ENCODE results near the gene DUSP28. TPM values are rescaled to one million over a fixed set of nuclear protein-coding genes. Genes with fewer than 3 reads are reported as not detected.
A peak's percentile ranks its signal among the peaks of the same experiment; 100 is the strongest.

Gene DUSP28
- total and polyA plus RNA-seq, 2 of the 13 experiments (the other 11 are each of a cell fraction or from before 2014, with no cell fraction given): 5.2 to 8.6 TPM

DNA sequence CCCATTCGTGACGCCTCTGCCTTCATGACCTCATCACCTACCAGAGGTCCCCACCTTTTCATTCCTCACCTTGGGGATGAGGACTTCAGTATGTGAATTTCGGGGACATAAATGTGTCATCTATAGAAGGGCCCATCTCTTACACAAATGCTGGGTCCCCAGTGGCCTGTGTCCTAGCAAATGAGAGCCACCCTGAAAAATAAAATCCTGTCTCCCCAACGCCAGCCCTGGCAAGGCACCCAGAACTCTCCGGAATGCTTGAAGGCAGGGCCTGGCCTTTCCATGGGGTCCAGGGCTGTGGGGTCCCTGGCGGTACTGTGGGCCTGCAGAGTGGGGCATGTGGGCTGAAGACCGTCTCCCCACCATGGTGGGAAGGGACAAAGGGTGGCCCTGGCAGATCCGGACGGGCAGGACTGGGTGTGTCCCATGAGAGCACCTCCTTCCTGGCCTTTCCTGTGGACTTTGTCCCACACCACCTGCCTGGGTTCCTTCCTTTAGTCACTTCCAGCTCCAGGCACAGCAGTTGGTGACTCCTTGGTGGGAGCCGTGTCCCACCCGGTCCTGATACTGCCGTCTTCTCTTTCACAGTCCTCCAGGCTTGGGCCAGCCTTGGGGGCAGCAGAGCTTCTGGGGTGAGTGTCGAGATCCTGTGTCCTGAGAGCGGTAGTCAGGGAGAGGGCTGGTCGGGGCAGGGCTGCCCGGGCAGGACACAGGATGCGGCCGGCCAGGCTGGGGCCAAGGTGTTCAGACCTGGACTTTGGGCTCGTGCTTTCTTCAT, 45.0 kb downstream of the DUSP28 start (continued):
- no peak for TF ChIP-seq ZNF326 (CRISPR knock-in tag; IDR thresholded peaks at IDR 0.05; ENCODE audit: borderline replicate concordance)
- TF ChIP-seq SAP130 (CRISPR knock-in tag; IDR thresholded peaks at IDR 0.05; ENCODE audit: low read depth): peak; percentile 91
- TF ChIP-seq BHLHE40 (IDR thresholded peaks at IDR 0.05; ENCODE audit: low read length): no peak
- TF ChIP-seq SMARCE1 (IDR thresholded peaks at IDR 0.05; ENCODE audit: borderline replicate concordance): no peak
- TF ChIP-seq, protein P1, sequence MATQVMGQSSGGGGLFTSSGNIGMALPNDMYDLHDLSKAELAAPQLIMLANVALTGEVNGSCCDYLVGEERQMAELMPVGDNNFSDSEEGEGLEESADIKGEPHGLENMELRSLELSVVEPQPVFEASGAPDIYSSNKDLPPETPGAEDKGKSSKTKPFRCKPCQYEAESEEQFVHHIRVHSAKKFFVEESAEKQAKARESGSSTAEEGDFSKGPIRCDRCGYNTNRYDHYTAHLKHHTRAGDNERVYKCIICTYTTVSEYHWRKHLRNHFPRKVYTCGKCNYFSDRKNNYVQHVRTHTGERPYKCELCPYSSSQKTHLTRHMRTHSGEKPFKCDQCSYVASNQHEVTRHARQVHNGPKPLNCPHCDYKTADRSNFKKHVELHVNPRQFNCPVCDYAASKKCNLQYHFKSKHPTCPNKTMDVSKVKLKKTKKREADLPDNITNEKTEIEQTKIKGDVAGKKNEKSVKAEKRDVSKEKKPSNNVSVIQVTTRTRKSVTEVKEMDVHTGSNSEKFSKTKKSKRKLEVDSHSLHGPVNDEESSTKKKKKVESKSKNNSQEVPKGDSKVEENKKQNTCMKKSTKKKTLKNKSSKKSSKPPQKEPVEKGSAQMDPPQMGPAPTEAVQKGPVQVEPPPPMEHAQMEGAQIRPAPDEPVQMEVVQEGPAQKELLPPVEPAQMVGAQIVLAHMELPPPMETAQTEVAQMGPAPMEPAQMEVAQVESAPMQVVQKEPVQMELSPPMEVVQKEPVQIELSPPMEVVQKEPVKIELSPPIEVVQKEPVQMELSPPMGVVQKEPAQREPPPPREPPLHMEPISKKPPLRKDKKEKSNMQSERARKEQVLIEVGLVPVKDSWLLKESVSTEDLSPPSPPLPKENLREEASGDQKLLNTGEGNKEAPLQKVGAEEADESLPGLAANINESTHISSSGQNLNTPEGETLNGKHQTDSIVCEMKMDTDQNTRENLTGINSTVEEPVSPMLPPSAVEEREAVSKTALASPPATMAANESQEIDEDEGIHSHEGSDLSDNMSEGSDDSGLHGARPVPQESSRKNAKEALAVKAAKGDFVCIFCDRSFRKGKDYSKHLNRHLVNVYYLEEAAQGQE (IDR thresholded peaks at IDR 0.05; ENCODE audit: borderline replicate concordance in 1 of 2, low read depth in 1 of 2, low read length in 2 of 2): no peak; a peak in 1 of 4 replicates
- no peak for TF ChIP-seq SIX4 (CRISPR knock-in tag; IDR thresholded peaks at IDR 0.05)
- peak; percentile 26; the same call in 1 of the 2 replicates for TF ChIP-seq ZNF660 (CRISPR knock-in tag; IDR thresholded peaks at IDR 0.05; ENCODE audit: borderline replicate concordance, low read depth)
- TF ChIP-seq RBM22 (optimal IDR thresholded peaks at IDR 0.05; ENCODE audit: low read length): no peak
- 0 out of 2 replicates have a peak, but pooled peaks have one; percentile 53 for TF ChIP-seq ZFP82 (CRISPR knock-in tag; IDR thresholded peaks at IDR 0.05; ENCODE audit: borderline replicate concordance)
- TF ChIP-seq, protein P2, sequence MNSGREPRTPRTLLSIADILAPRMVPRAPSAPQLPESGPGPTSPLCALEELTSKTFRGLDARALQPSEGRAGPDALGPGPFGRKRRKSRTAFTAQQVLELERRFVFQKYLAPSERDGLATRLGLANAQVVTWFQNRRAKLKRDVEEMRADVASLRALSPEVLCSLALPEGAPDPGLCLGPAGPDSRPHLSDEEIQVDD (CRISPR knock-in tag; IDR thresholded peaks at IDR 0.05; ENCODE audit: borderline replicate concordance): 0 out of 2 replicates have a peak, but pooled peaks have one; percentile 31
- TF ChIP-seq, protein P3, sequence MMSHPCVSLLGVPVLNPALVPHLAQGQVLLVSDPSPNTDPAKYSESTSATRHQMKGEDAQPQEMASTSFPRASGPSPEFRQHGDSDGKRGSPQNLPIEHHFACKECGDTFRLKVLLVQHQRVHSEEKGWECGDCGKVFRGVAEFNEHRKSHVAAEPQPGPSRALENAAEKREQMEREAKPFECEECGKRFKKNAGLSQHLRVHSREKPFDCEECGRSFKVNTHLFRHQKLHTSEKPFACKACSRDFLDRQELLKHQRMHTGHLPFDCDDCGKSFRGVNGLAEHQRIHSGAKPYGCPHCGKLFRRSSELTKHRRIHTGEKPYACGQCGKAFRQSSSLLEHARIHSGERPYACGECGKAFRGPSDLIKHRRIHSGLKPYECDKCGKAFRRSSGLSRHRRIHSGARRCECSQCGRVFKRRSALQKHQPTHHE (CRISPR knock-in tag; IDR thresholded peaks at IDR 0.05; ENCODE audit: borderline replicate concordance): peak; percentile 40; the same call in 1 of the 2 replicates
- 0 out of 2 replicates have a peak, but pooled peaks have one; percentile 44 for TF ChIP-seq DR1 (CRISPR knock-in tag; IDR thresholded peaks at IDR 0.05)
- TF ChIP-seq BRD4 (CRISPR knock-in tag; IDR thresholded peaks at IDR 0.05): peak; percentile 70; the same call in 1 of the 2 replicates
- TF ChIP-seq ZNF674 (CRISPR knock-in tag; IDR thresholded peaks at IDR 0.05; ENCODE audit: low read depth): no peak
- TF ChIP-seq ZSCAN9 (CRISPR knock-in tag; IDR thresholded peaks at IDR 0.05; ENCODE audit: borderline replicate concordance): peak; percentile 52; the same call in 1 of the 2 replicates
- peak; percentile 19; the same call in 1 of the 2 replicates for TF ChIP-seq ZNF629 (CRISPR knock-in tag; conservative IDR thresholded peaks at IDR 0.05)
- TF ChIP-seq ZNF788 (CRISPR knock-in tag; IDR thresholded peaks at IDR 0.05; ENCODE audit: borderline replicate concordance): no peak
- peak; percentile 88 for TF ChIP-seq KDM2A (CRISPR knock-in tag; IDR thresholded peaks at IDR 0.05; ENCODE audit: borderline replicate concordance, low read depth)
- TF ChIP-seq, protein P4, sequence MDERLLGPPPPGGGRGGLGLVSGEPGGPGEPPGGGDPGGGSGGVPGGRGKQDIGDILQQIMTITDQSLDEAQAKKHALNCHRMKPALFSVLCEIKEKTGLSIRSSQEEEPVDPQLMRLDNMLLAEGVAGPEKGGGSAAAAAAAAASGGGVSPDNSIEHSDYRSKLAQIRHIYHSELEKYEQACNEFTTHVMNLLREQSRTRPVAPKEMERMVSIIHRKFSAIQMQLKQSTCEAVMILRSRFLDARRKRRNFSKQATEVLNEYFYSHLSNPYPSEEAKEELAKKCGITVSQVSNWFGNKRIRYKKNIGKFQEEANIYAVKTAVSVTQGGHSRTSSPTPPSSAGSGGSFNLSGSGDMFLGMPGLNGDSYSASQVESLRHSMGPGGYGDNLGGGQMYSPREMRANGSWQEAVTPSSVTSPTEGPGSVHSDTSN (CRISPR knock-in tag; IDR thresholded peaks at IDR 0.05): no peak
- no peak for TF ChIP-seq TOPORS (CRISPR knock-in tag; IDR thresholded peaks at IDR 0.05)
- TF ChIP-seq SOX6 (IDR thresholded peaks at IDR 0.05): no peak
- peak; percentile 62 for TF ChIP-seq SOX6 (CRISPR knock-in tag; IDR thresholded peaks at IDR 0.05)
- no peak for TF ChIP-seq TAF15 (IDR thresholded peaks at IDR 0.05; ENCODE audit: low read depth, low read length, poor library complexity, severe bottlenecking)
- TF ChIP-seq CC2D1A (CRISPR knock-in tag; IDR thresholded peaks at IDR 0.05): 0 out of 2 replicates have a peak, but pooled peaks have one; percentile 36
